GM21367 (cell line): ENCODE measurements around the gene PPP1R17.

ENCODE experiments used
- ATAC-seq: cut with Tn5 transposase; IDR thresholded peaks from one replicate; pipeline ENCODE4 v1.9.1; 2021; ENCODE audit not compliant: unreplicated experiment

PPP1R17 gene

GRCh38 chr7:31695859-31696614 lies 9.0 kb downstream of the PPP1R17 start:
- ATAC-seq: no peak

GRCh38 chr7:31699050-31699449 lies 12.0 kb downstream of the PPP1R17 start:
- ATAC-seq: no peak

GRCh38 chr7:31702354-31702753 lies 15.3 kb downstream of the PPP1R17 start:
- ATAC-seq: no peak

GRCh38 chr7:31705377-31705776 lies 18.4 kb downstream of the PPP1R17 start:
- no peak for ATAC-seq

- no peak for ATAC-seq
Measured at GRCh38 chr7:31707089-31707488, 20.1 kb downstream of the PPP1R17 start.

- ATAC-seq: no peak
Measured at GRCh38 chr7:31710171-31710570, 23.2 kb downstream of the PPP1R17 start.

- ATAC-seq: no peak
Measured at GRCh38 chr7:31716355-31716754, 29.3 kb downstream of the PPP1R17 start.

- ATAC-seq: no peak
Measured at GRCh38 chr7:31720366-31720765, 33.4 kb downstream of the PPP1R17 start.

GRCh38 chr7:31724696-31725095 lies 37.7 kb downstream of the PPP1R17 start:
- no peak for ATAC-seq

- ATAC-seq: no peak
Measured at GRCh38 chr7:31729195-31729804, 42.3 kb downstream of the PPP1R17 start.

GRCh38 chr7:31734456-31734855 lies 47.4 kb downstream of the PPP1R17 start:
- ATAC-seq: no peak

GRCh38 chr7:31735991-31736982 lies 49.3 kb downstream of the PPP1R17 start:
- no peak for ATAC-seq

- no peak for ATAC-seq
Measured at GRCh38 chr7:31741852-31742251, 54.8 kb downstream of the PPP1R17 start.

GRCh38 chr7:31744294-31744874 lies 57.4 kb downstream of the PPP1R17 start:
- peak; percentile 79 for ATAC-seq

- ATAC-seq: no peak
Measured at GRCh38 chr7:31747553-31747952, 60.5 kb downstream of the PPP1R17 start.

GRCh38 chr7:31748084-31748483 lies 61.1 kb downstream of the PPP1R17 start:
- no peak for ATAC-seq

GRCh38 chr7:31751726-31752125 lies 64.7 kb downstream of the PPP1R17 start:
- ATAC-seq: no peak
